Fibroblast of lung (primary cell): ENCODE measurements around the gene CDKN1A.

Experiments used
- EZH2 ChIP-seq: IDR thresholded peaks from 2 replicates; pipeline ENCODE4 v1.5.1; 2012; ENCODE audit warnings: low read length, control low read depth, mild to moderate bottlenecking; ENCODE audit errors: missing control alignments
- TF ChIP-seq, protein P1 (sequence below), 2 donors: IDR thresholded peaks in 1 of 2; conservative IDR thresholded peaks in 1 of 2; 1 replicate in 1 of 2; 2 replicates in 1 of 2; pipeline ENCODE4 v1.5.1; 2011 to 2012; ENCODE audit warnings: low read length in 2 of 2, control low read depth in 1 of 2, inconsistent platforms in 1 of 2, low read depth in 1 of 2, mild to moderate bottlenecking in 1 of 2

DNA sequence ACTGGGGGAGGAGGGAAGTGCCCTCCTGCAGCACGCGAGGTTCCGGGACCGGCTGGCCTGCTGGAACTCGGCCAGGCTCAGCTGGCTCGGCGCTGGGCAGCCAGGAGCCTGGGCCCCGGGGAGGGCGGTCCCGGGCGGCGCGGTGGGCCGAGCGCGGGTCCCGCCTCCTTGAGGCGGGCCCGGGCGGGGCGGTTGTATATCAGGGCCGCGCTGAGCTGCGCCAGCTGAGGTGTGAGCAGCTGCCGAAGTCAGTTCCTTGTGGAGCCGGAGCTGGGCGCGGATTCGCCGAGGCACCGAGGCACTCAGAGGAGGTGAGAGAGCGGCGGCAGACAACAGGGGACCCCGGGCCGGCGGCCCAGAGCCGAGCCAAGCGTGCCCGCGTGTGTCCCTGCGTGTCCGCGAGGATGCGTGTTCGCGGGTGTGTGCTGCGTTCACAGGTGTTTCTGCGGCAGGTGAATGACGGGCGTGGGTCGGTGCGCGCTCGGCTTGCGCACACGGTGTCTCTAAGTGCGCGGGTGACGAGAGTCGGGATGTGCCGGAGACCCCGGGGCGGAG lies at the start of gene CDKN1A:
- TF ChIP-seq, protein P1, sequence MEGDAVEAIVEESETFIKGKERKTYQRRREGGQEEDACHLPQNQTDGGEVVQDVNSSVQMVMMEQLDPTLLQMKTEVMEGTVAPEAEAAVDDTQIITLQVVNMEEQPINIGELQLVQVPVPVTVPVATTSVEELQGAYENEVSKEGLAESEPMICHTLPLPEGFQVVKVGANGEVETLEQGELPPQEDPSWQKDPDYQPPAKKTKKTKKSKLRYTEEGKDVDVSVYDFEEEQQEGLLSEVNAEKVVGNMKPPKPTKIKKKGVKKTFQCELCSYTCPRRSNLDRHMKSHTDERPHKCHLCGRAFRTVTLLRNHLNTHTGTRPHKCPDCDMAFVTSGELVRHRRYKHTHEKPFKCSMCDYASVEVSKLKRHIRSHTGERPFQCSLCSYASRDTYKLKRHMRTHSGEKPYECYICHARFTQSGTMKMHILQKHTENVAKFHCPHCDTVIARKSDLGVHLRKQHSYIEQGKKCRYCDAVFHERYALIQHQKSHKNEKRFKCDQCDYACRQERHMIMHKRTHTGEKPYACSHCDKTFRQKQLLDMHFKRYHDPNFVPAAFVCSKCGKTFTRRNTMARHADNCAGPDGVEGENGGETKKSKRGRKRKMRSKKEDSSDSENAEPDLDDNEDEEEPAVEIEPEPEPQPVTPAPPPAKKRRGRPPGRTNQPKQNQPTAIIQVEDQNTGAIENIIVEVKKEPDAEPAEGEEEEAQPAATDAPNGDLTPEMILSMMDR (conservative IDR thresholded peaks at IDR 0.05 in 1 of 2, IDR thresholded peaks at IDR 0.05 in 1 of 2; ENCODE audit: low read depth in 1 of 2, low read length in 2 of 2), result no peak
- TF ChIP-seq EZH2, result no peak
